GM18511 (cell line): ENCODE results near the gene SUMO2.
A peak's percentile ranks its signal among the peaks of the same experiment; 100 is the strongest.
"Not testable (repeated sequence)": the region's sequence is repeated elsewhere in the genome, so short reads cannot be mapped to it uniquely, and the experiment has no call there.

Source experiments
- ATAC-seq: cut with Tn5 transposase; IDR thresholded peaks from one replicate; pipeline ENCODE4 v1.9.1; 2021; ENCODE audit warnings: mild to moderate bottlenecking, moderate library complexity; ENCODE audit not compliant: unreplicated experiment

The SUMO2 gene

GRCh38 chr17:75182319-75182568 lies 515 bp downstream of the SUMO2 start:
- peak; percentile 19 for ATAC-seq

- no peak for ATAC-seq
Measured at GRCh38 chr17:75181608-75182318, 996 bp downstream of the SUMO2 start.

- no peak for ATAC-seq
Measured at GRCh38 chr17:75181110-75181509, 1.6 kb downstream of the SUMO2 start.

GRCh38 chr17:75178453-75178852 lies 4.3 kb downstream of the SUMO2 start:
- no peak for ATAC-seq

GRCh38 chr17:75176625-75177024 lies 6.1 kb downstream of the SUMO2 start:
- no peak for ATAC-seq

GRCh38 chr17:75174996-75175395 lies 7.8 kb downstream of the SUMO2 start:
- ATAC-seq, result no peak

GRCh38 chr17:75173526-75173925 lies 9.2 kb downstream of the SUMO2 start:
- ATAC-seq, result no peak

- no peak for ATAC-seq
Measured at GRCh38 chr17:75168998-75169397, 13.8 kb downstream of the SUMO2 start.

GRCh38 chr17:75164606-75165005 lies 18.2 kb downstream of the SUMO2 start:
- not testable (repeated sequence) for ATAC-seq

GRCh38 chr17:75163074-75163473 lies 19.7 kb downstream of the SUMO2 start:
- no peak for ATAC-seq

- no peak for ATAC-seq
Measured at GRCh38 chr17:75160211-75160610, 22.5 kb downstream of the SUMO2 start.

GRCh38 chr17:75159196-75160031 lies 23.3 kb downstream of the SUMO2 start:
- ATAC-seq, result no peak

- ATAC-seq, result not testable (repeated sequence)
Measured at GRCh38 chr17:75158480-75158879, 24.3 kb downstream of the SUMO2 start.

GRCh38 chr17:75155191-75155601 lies 27.6 kb downstream of the SUMO2 start:
- no peak for ATAC-seq

- ATAC-seq, result peak; percentile 96
Measured at GRCh38 chr17:75154195-75155106, 28.3 kb downstream of the SUMO2 start, which contains the start of gene JPT1. JPT1 (minus strand) TSS chr17:75154512; CDS start chr17:75154397, 115 bp downstream.

- ATAC-seq, result peak; percentile 21
Measured at GRCh38 chr17:75153780-75154194, 29.0 kb downstream of the SUMO2 start.

- no peak for ATAC-seq
Measured at GRCh38 chr17:75152922-75153779, 29.6 kb downstream of the SUMO2 start.

GRCh38 chr17:75152523-75152921 lies 30.2 kb downstream of the SUMO2 start:
- ATAC-seq, result no peak

- no peak for ATAC-seq
Measured at GRCh38 chr17:75151930-75152329, 30.8 kb downstream of the SUMO2 start.

- ATAC-seq, result no peak
Measured at GRCh38 chr17:75147878-75148546, 34.7 kb downstream of the SUMO2 start.
